HG03139 (cell line): Measurements from ENCODE around the gene ADD1.
"Not testable (repeated sequence)": the region's sequence is repeated elsewhere in the genome, so short reads cannot be mapped to it uniquely, and the experiment has no call there.

ENCODE experiments used
- ATAC-seq: cut with Tn5 transposase; IDR thresholded peaks from one replicate; pipeline ENCODE4 v1.9.1; 2021; ENCODE audit not compliant: unreplicated experiment

Gene ADD1

DNA sequence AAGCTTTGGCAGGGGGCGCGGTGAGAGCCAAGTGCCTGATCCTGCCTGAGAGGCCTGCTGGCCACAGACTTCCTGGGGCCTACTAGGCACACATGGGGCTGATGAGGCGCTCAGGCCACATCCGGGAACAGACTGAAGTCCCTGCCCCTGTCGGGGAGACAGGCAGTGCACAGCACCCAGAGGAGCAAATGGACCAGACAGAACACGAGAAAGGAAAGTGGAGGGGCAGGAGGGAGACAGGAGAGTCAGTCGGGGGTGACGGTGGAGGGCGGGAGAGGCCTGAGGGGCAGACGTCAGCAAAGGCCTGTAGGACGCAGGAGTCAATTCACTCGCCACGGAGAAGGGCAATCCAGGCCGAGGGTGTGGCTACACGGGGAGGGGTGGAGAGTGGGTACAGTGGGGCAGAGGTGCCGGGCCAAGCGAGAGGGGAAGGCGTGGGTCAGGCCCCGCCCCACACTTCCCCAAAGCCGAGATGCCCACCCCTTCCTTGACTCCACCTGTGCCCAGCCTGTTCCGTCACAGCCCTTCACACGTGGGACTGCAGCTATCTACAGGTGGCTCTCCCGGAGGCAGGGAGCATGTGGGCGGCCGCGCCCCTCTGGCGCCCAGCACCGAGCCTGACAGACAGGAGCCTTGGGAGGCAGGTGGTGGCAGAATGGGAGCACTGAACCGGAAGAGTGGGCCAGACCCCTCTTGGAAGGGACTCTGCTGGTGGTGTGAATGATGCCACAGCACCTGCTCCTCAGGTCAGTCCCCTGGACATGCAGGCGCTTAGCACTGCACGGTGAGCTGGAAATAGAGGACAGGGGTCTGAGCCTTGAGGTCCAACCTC, 99.1 kb downstream of the ADD1 start:
- no peak for ATAC-seq

DNA sequence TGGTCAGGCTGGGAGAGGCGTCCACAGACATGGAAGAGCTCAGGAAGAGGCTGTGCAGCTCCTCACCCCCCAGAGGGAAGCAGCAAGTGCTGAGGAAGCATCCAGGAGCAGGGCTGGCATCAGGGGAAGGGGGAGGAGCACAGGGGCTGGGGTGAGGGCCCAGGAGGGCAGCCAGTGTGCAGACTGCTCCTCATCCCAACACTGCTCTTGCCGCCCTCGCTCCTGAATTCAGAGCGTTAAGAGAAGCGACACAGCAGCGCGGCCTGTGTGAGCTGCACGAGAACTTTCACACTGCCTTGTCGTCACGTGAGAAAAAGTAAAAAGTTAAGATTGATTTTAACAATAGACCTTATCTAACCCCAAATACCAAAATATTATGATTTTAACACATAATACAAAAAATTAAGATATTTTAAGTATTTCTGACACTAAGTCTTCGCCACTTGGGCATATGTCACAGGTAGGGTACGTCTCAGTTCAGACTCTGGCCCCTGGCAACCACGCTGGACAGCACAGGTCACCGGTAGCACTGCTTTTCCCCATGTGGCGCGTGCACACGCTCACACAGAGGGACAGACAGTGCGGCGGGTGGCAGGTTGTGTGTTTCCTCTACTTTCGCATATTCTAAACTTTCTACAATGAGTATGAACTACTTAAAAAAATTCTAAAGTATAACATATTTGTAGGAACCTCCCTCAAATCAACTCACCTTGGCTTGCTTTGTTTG, 99.9 kb downstream of the ADD1 start:
- no peak for ATAC-seq

GRCh38 chr4:2944091-2944482, 100.4 kb downstream of the ADD1 start:
- ATAC-seq: no peak

DNA sequence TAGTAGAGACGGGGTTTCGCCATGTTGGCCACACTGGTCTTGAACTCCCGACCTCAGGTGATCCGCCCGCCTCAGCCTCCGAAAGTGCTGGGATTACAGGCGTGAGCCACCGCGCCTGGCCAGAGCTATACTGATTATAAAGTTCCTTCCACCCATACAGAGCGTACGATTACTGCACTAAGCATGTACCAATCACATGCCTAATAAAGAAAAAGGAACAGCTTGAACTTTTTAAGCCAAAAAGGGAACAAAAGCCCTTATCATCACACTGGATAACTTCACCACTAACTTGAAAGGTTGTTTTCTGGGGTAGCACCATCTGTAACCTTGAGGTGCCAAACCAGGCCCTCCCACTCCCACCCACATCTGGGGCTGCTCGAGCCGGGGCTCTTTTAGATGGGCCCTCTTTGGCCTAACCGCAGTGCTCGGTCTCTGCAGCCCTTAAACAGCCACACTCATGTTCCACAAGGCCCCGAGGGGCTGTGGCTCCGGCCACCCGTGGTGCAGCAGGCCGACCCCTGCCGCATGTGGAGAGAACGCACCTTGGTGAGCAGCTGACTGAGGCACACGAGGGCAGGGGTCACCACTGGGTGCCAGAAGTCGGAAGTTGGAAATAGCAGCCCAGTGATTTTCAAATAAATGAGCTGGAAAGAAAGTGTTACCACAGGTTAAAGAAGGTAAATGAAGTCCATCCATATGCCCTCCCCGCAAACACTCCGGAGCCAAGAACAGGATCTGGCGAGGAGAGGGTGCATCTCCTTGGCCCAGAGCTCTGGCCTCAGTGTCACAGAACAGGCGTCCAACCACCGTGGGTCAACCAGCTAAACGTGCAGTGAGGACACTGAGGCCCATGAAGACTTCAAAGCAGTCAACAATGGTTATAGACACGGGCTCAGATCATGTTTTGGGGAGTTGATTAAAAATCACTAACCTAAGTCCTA, 101.2 kb downstream of the ADD1 start:
- no peak for ATAC-seq

GRCh38 chr4:2945619-2946604, 102.3 kb downstream of the ADD1 start:
- ATAC-seq: not testable (repeated sequence)

DNA sequence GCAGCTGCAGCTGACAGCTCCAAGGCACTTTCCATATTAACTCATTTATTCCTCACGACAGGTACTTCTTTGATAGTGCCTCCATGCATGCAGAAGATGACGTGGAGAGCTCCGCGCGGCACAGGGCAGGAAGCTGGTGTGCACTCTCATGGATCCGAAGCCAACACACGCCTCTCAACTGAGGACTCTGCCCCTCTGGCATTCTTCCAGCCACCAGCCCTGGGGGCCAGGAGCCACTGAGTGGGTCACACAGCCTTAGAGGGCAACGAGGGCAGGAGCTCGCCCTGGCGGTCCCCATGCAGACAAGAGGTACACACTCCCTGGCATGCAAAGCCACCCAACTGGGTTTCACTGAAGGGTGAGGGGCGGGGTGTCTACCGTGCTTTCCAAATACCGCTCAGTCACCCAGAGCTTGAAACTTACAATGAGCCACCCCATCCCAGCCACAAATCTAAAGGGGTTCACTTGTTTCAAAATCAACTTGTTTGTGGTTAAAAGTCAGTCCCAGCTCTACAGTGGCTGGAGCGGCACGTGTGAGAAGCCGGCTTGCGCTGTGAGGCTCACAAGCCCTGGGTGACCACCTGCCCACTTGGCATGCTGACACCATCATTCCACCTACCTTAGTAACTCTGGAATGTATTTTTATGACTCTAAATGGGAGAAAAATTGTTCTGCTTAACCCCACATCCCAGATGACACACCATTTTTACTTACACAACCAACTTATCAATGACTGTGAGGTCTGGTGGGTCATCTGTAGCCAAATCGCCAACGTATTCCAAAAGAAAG, 103.4 kb downstream of the ADD1 start:
- ATAC-seq: no peak

GRCh38 chr4:2947926-2948325, 104.3 kb downstream of the ADD1 start:
- no peak for ATAC-seq

DNA sequence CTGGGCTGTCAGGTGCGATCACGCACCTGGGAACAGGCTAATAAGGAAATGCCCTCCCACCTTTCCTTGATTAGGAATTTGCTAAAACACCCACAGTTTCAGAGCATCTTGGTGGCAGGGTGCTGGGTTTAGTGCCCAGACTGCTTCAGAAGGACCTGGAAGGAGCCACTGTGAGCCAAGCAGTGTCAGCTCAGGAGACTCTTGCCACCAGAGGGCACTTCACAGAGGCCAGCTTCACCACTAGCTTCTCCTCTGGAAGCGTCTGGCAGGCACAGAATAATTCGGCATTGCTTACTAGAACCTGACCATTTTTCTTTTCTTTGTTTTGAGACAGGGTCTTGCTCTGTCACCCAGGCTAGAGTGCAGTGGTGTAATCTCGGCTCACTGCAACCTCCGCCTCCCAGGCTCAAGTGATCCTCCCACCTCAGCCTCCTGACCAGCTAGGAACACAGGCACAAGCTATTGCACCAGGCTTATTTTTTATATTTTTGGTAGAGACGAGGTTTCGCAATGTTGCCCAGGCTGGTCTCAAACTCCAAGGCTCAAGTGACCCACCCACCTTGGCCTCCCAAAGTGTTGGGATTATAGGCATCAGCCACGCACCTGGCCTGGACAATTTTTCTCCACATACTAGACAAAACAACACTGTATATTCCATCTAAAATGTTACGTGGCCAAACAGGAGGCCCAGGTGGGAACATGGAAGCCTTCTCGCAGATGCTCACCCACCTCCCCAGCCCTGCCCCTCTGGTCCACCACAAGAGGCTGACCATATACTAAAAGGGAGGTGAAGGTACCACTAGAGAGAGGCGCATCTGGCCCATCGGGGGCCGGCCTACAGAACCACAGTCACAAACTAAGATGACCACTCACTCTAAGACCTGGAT, 105.5 kb downstream of the ADD1 start:
- ATAC-seq: no peak

GRCh38 chr4:2949782-2950125, 106.1 kb downstream of the ADD1 start:
- no peak for ATAC-seq

DNA sequence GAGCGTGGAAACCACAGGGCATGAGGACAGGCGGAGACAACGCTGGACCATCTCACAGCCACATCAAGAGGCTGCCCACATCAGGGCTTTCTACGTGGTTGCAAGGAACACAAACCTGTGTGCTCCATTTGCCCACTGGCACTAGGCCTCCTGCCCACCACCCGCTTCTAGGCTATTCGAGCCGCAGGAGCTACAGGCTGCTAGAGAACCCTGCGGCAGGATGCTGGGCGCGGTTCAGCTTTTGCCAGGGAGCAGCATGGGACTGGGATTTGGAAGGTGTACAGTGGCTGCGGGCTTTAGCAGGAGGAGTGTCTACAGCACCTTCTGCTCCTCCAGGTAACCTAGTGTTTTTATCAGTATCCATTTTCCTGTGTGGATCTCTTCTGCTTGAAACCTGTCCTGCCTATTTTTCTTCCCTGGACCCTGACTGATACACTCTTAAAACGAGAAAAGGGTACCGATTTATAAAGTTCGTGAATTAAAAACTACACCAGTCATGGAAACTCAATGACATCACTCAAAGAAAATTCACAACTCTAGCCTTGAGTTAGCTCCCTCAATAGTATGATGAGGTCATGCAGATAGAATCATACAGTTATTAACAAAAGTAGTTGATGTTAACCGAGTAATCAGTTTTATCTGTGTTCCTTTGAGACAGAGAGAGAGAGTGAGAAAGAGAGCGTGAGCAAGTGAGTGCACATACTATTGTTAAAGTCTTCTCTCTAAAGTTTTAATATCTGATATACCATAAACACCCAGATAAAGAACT, 106.8 kb downstream of the ADD1 start:
- no peak for ATAC-seq

GRCh38 chr4:2953496-2953895, 109.9 kb downstream of the ADD1 start:
- no peak for ATAC-seq

GRCh38 chr4:2954358-2955185, 110.9 kb downstream of the ADD1 start:
- ATAC-seq: no peak

DNA sequence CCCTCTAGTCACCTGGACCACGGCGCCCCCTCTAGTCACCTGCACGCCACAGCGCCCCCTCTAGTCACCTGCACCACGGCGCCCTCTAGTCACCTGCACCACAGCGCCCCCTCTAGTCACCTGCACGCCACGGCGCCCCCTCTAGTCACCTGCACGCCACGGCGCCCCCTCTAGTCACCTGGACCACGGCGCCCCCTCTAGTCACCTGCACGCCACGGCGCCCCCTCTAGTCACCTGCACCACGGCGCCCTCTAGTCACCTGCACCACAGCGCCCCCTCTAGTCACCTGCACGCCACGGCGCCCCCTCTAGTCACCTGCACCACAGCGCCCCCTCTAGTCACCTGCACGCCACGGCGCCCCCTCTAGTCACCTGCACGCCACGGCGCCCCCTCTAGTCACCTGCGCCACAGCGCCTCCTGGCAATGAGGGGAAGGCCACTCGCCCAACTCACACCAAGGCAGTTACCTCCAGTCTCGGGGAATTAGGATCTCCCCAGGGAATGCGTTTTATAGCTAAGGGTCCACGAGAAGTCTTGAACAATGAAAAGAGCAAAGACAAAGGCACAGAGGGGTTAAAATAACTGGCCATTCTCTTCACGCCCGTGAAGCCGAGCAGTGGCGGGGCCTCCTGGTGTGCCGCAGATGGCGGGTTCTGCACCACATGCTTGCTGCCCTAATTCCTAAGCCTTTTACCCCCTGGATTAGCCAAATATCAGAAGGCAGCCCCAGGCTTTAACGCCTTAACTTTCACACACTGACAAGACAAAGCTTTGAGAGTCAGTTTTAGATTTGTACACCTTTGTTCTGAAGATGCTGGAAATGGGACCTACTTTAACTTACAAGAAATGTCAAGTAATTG, 111.8 kb downstream of the ADD1 start:
- ATAC-seq: not testable (repeated sequence)

- no peak for ATAC-seq
Measured at GRCh38 chr4:2958446-2958845, 114.8 kb downstream of the ADD1 start.

- ATAC-seq: not testable (repeated sequence)
Measured at GRCh38 chr4:2960450-2960849, 116.8 kb downstream of the ADD1 start.

- no peak for ATAC-seq
Measured at GRCh38 chr4:2961421-2961810, 117.8 kb downstream of the ADD1 start.
